Measurements from ENCODE around the gene OTOGL.
"Not testable (repeated sequence)": the region's sequence is repeated elsewhere in the genome, so short reads cannot be mapped to it uniquely, and the experiment has no call there.

OTOGL gene

GRCh38 chr12:80282761-80283160 lies 183.4 kb downstream of the OTOGL start:
- DNase-seq = no peak

- no peak for DNase-seq
Measured at GRCh38 chr12:80291108-80291754, 191.9 kb downstream of the OTOGL start.

- DNase-seq = no peak
Measured at GRCh38 chr12:80293347-80293746, 194.0 kb downstream of the OTOGL start.

DNA sequence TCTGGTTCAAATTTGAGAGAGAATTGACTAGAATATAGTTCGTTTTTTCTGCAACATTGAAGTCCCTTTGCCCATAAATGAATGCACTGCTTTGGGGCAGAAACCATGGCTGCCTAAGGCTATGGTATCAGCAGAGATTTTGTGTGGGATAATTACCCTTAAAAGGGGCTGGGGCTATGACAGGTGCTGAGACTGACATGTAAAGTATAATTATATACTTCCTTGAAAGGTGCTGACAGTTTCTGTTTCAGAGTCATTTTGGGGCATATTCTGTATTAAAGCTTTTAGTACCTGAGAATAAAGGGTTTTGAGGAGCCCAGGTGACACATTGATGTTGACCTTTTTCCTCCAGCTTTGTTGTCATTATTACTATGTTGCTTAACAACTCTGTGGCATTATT lies 194.4 kb downstream of the OTOGL start:
- DNase-seq = no peak

DNA sequence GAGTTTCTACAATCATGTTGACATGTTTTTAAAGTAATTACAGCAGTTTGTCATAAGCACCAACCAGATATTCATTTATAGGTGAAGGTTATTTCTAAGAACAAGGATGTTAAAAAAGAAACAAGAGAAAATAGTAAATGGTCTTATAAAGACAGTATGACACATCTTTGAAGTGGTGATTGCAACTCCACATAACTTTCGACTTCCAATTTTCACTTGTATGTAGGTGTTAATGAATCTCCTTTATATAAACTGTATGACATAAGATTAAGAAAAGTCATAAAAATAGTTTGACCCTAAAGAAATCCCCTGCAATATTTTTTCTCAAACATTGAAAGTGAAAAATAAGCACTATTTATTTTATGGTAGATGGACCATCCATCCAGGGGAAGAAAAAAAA lies 199.9 kb downstream of the OTOGL start:
- no peak for DNase-seq

GRCh38 chr12:80299976-80300375 lies 200.6 kb downstream of the OTOGL start:
- no peak for DNase-seq

DNA sequence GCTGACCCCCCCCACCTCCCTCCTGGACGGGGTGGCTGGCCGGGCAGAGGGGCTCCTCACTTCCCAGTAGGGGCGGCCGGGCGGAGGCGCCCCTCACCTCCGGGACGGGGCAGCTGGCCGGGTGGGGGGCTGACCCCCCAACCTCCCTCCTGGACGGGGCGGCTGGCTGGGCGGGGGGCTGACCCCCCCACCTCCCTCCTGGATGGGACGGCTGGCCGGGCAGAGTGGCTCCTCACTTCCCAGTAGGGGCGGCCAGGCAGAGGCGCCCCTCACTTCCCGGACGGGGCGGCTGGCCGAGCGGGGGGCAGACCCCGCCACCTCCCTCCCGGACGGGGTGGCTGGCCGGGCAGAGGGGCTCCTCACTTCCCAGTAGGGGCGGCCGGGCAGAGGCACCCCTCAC lies 208.1 kb downstream of the OTOGL start:
- DNase-seq = not testable (repeated sequence)

GRCh38 chr12:80313209-80313608 lies 213.9 kb downstream of the OTOGL start:
- DNase-seq = no peak

DNA sequence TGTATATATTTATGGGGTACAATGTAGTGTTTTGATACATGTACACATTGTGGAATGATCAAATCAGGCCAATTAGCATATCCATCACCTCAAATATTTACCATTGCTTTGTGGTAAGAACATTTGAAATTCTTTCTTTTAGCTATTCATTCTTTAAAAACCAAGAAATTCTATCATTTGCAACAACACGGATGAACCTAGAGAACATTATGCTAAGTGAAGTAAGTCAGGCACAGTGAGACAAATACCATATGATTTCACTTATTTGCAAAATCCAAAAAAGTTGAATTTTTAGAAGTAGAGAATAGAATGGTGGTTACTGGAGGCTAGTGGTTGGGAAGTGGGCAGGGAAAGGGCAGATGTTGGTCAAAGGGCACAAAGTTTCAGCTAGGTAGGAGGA lies 215.4 kb downstream of the OTOGL start:
- DNase-seq = no peak

- no peak for DNase-seq
Measured at GRCh38 chr12:80316222-80316621, 216.9 kb downstream of the OTOGL start.

DNA sequence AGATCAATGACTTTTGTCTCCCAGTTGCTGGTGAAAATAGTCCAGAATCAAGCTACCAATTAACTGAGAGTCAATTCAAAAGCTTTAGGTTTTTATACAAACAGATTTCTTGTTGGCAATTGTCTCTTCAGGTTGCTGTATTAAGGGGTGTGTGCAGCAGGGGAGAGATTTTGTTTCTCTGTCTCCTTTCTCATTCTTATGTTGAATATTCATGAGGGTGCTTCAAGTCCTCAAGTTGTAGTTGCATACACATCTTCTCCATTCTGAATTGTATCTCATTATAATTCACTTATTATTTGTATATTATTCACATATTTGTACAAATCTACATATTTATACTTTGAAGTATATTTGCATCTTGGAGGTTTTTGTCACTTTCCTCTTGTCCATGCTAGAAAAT lies 218.0 kb downstream of the OTOGL start:
- DNase-seq = no peak

- DNase-seq = no peak
Measured at GRCh38 chr12:80317899-80318298, 218.6 kb downstream of the OTOGL start.

DNA sequence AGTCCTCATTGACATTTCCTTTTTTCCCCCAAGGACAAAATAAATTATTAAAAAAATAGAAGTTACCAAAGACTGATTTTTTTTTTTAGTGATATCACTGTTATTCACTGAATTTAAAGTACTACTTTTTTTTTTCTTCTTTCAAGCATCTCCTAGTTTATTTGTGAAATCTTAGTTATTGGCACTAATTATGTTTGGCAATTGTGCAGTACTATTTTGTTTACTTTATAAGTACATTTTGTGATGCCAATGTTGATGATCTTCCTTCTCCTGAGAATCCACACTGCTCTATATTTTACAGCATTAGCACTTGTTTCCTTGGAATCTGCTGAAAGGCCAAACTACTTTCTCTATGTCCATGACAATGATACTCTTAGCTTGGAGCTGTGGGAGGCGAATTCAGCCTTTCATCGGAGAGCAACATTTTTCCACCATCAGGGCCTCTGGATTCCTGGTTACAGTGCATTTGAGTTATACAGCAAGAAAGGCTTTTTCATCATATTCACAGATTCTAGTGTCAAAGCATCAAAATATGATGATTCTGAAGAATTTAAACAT lies 220.9 kb downstream of the OTOGL start:
- no peak for DNase-seq

DNA sequence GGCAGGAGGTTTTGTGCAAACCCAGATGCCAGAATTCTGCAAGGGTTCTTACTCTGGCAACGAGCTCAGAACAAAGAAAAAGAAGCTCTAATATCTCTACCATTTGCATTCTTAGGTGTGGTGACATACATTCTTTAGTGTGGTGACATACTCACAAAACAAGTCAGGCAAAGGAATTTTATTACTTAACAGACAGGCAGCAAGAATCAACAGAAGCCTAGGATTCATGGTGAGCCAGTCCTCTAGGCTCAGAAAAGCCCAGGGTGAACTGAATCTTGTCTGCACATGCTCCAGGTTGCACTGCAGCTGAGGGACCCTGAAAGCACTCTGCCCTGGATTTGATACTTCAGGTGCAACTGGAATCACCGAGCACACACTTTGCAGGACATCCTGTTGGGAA lies 222.3 kb downstream of the OTOGL start:
- DNase-seq = no peak

DNA sequence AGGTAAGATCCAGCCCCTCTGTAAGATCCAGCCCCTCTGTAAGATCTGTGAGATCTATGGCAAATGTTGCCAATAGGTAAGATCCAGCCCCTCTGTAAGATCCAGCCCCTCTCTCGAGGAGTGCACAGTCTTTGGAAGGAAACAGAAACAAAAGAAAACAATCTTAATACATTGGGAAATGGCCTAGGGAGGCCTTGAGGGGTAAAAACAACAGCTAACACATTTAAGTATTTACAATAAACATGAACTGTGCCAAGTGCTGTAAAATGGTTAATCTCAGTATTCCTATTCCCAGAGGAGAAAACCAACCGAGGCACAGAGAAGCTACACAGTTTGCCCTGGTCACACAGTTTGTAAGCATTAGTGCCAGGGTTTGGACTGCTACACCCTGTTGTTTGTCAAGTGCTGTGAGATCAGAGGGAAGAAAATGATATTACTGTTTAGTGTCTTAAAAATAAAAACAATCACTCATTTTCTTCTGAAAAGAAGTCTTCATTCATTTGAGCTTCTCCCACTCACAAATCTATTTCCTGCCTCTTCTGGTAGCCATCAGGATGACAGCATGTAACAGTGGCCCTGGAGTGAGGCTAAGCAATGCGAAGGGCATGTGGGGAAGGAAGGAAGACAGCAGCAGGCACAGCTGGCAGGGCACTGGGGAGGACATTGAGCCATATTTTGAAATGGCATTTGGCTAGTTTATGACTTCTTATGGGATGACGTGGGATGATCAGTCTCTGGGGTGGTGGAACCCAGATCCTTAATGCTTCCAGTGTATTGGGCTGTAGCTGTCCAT lies 226.0 kb downstream of the OTOGL start:
- DNase-seq = no peak

DNA sequence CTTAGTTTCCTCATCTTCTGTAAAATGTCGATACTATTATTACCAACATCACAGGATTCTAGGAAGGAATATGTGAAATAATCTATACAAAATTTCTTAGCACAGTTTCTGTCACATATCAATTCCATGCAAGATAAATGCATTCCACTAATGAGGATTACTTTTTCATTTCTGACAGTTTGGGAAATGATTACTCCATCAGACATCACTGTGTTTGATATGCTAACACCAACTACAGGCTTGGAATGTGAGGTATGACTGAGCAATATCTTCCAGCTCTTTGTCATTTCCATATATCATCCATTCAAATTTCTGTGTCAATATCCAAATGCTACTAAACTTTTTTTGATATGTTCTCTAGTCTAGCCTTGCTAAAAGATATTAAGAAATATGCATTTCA lies 233.5 kb downstream of the OTOGL start:
- no peak for DNase-seq

- no peak for DNase-seq
Measured at GRCh38 chr12:80352474-80352873, 253.1 kb downstream of the OTOGL start.

DNA sequence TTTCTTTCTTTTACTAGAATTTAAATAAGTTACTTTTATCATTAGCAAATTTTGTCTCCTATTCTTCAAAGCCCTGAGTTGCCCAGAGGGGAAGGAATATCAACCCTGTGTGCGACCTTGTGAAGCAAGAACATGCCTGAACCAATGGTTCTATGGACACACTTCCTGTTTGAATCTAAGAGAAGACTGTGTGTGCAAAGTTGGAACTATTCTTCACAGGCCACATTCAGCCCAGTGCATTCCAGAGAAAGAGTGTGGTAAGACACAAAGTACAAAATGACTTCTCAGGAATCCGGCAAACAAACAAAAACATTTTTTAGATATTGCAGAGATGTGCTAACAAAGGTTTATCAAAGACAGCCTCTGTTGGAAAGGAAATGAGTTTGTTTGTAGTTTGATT lies 253.9 kb downstream of the OTOGL start:
- no peak for DNase-seq

DNA sequence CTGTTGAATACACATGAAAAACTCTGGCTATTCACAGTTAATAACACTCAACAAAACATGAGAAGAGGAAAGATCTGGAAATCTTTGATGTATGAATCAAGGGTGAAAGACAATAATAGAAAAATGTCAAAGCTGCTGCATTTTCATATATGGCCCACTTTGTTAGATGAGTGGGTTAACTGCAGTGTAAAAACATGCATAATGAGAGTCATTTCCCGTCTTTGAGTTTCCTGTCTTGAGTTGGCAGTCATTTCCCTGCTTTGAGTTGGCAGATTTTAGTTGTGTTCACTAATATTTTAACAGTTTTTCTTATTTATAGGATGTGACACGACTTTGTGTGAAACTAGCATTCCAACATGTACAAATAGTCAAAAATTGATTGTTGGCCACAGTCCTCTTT lies 256.8 kb downstream of the OTOGL start:
- no peak for DNase-seq

GRCh38 chr12:80359703-80360102 lies 260.4 kb downstream of the OTOGL start:
- DNase-seq = no peak

- no peak for DNase-seq
Measured at GRCh38 chr12:80364056-80364455, 264.7 kb downstream of the OTOGL start.

GRCh38 chr12:80373666-80374065 lies 274.3 kb downstream of the OTOGL start:
- DNase-seq = no peak

GRCh38 chr12:80374615-80375014 lies 275.3 kb downstream of the OTOGL start:
- no peak for DNase-seq

DNA sequence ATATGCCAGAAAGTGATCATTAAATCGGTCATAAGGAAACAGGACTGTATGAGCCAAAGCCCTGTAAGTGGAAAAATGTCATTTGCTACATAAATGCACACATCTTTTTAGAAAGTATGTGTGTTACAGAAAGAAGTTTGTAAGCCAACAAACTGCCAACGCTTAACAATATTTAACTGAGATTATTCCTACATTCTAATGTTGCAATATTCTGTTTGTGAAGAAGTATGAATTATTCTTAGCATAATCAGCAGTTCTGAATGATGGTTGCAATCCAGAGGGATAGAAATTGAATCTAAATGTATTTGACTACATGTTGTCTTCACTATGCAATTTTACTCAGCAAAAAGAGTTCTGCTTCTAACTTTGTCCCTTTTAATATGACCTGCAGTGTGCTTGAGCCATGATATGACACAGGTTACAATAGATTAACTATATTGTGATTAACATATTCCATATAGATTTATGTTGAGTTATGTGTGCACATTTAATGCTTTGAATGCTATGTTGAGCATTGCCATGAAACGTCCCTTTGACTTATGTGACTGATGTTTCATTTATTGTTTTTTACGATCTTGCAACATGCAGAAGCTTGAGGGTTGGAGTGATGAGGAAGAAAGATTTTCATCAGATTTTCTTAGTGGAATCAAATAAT lies 277.9 kb downstream of the OTOGL start:
- DNase-seq = no peak

Data from CD4-positive, alpha-beta T cell treated with Interleukin-17A for 1 hour (primary cell).